HG03439 (cell line): ENCODE data around the gene GRIN2C.

Experiments
- ATAC-seq: cut with Tn5 transposase; IDR thresholded peaks from one replicate; pipeline ENCODE4 v1.9.1; 2021; ENCODE audit warnings: mild to moderate bottlenecking, moderate library complexity; ENCODE audit not compliant: unreplicated experiment

The GRIN2C gene

DNA sequence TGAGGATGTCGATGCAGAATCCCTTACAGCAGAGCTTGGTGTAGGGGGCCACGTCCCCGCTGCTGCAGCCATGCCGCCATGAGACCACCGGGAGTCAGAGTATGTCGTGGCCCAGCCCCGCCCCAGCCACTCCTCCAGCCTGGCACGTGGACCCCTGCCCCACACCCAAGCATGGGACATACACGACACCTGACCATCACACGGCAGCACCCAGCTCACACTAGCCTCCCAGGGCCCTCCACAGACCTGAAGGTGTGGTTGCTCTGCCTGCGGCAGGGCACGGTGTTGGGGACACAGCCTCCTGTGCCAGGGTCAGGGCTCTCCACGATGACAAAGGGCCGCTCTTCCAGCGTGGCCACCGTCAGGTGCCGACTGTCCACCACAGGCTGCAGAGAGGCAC is 9.4 kb downstream of the GRIN2C start:
- ATAC-seq, result no peak

DNA sequence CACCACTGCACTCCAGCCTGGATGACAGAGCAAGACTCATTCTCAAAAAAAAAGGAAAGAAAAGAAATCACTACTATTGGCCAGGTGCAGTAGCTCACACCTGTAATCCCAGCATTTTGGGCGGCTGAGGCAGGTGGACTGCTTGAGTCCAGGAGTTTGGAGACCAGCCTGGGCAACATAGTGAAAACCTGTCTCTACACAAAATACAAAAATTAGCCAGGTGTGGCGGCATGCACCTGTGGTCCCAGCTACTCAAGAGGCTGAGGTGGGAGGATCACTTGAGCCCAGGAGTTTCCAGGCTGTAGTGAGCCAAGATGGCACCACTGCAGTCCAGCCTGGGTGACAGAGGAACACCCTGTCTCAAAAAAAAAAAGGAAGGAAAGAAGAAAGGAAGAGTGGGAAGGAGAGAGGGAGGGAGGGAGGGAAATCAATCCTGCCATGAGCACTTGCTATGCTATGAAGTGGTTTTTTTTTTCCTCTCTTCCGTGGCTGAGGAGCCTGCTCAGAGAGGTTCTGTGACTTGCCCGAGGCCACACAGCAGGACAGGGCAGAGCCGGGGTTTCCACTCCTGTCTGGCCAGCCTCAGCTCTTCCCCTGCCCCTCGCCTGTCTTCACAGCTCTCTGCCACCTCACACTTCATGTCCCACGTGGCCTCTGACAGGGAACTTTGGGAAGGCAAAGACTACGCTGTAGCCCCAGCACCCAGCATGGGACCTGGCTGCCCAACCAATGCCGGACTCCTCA is 10.9 kb downstream of the GRIN2C start:
- ATAC-seq, result no peak

GRCh38 chr17:74846621-74847020 is 13.1 kb downstream of the GRIN2C start:
- ATAC-seq, result no peak

DNA sequence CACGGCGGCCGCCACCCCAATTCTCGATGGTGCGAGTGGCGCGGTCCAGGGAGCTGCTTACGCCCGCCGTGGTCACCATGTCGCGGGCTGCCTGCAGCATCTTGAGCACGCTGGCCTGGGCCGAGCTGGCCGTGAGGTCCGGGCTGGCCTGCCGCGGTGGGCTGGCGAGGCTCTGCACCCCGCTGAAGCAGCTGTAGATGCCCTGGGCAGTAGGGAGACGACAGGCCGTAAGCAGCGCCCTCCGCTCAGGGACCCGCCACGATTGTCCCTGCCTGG is 16.4 kb downstream of the GRIN2C start:
- ATAC-seq, result no peak

GRCh38 chr17:74842599-74843351 is 16.9 kb downstream of the GRIN2C start:
- ATAC-seq, result no peak

DNA sequence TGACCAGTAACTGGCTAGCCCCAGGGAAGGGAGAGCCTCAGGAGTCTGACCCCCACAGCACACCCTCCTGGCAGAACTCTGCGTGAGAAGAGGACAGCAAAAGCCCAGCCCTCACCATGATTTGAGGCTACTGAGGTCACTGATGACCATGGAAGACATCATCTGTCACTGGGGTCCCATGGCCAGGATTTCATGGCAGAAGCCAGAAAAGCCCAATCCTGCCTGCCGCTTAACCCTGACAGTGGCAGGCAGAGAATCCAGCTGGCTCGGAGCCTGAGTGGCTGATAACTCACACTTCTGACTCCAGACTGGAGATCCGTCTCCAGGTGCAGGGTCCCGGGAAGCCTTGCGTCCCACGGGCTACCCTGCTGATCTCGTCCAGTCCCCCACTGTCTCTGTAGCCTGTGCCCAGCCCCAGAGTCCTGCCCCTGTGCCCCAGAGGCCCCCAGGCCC is 17.5 kb downstream of the GRIN2C start:
- ATAC-seq, result no peak

GRCh38 chr17:74840989-74841666 is 18.6 kb downstream of the GRIN2C start:
- ATAC-seq, result no peak

DNA sequence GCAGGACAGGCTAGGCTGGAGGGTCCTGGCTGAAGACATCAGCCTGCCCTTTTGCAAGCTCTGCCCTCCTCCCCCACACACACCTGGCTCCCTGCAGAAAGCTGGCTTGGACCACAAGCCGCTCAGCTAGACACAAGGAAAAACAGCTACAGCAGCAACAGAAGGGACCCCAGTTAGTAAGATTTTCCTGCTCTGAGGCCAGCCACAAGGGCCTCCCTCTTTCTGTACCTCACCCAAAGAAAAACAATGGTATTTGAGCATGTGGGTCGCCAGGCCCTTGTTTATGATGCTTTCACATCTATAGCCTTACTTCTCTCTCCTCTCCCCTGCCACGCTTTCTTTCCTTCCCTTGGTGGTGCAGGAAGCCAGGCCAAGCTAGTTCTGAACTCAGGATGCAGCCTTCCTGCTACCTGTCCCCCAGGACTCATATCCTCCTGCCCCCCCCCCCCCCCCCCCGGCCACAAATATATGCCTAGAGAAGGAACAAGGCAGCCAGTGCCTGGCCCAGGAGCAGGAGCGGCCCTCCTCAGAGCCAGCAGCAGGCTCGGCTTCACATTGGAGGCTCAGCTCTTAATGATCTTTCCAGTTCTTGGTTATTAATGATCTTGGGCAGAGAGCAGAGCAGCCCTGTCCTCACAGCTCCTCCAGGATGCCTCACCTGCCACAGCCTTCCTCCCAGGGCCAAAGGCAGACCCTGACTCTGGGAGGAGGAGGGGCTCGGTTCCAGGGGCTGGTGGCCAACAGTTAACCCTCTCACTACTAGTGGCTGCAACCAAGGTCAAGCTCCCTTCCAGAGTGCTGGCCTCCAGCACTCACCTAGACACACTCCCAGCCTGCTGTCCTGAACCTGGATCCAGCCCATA is 19.5 kb downstream of the GRIN2C start:
- no peak for ATAC-seq

DNA sequence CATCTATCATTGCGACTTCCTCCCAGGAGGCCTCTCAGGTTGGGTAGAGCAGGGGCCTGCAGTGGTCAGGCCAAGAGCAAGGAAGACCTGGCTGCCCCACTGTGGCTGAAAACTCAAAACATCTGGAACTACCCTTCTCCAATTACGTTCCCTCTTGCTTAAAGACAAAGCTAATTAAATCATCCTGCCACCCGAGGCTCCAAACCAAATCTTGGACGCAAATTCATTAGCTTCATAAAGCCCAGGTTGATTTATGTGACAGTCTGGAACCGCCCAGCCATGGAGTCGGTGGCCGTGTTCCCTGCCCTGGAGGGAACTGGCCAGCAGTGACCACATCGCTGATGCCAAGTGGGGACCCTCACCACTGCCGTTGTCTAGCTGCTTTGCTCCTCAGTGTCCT is 21.4 kb downstream of the GRIN2C start:
- ATAC-seq, result no peak

- ATAC-seq, result no peak
These were observed 22.8 kb downstream of the GRIN2C start for GRCh38 chr17:74836691-74837467.

GRCh38 chr17:74836191-74836590 is 23.5 kb downstream of the GRIN2C start:
- no peak for ATAC-seq

- no peak for ATAC-seq
These were observed 25.9 kb downstream of the GRIN2C start for GRCh38 chr17:74833501-74834377.

DNA sequence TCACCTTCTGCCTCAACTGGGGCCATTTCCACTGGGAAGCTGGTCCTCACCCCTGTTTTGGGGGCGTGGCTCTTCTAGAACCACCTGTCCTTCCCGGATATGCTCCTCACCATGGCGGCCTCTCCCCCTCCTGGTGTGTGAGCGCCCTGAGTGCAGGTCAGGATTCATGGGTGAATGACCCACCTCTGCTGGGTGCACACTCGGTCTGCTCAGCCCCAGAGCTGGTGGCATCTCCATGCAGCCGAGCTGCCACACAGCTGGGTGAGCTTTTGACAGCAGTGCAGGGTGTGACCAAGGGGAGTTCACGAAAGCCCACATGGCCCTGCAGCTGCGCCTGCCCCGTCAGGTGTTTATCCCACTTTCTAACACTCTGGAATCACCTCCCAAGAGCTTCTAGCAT is 27.3 kb downstream of the GRIN2C start:
- no peak for ATAC-seq

GRCh38 chr17:74831444-74832146 is 28.1 kb downstream of the GRIN2C start:
- ATAC-seq, result no peak

DNA sequence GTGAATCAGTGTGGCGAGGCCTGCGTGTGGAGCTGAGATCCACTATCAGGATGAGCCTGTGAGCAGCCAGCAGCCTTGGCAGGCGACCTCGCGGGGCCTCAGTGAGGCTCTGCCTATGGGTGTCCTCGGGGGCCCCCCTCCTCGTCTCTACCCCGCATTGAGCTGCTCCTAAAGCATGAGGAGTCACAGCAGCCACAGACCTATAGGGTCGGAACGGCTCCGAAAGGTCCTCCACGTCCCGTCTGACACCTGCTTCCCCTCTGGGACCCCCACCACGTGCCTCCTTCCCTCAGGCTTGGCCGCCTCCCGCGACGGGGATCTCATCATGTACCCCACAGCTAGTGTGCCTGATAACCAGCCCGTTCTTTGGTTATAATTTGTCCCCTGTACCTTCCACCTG is 28.8 kb downstream of the GRIN2C start:
- ATAC-seq, result no peak

GRCh38 chr17:74827800-74828199 is 31.9 kb downstream of the GRIN2C start:
- no peak for ATAC-seq

- no peak for ATAC-seq
These were observed 33.5 kb downstream of the GRIN2C start for GRCh38 chr17:74825952-74826719.
